ENCODE measurements around the gene BBIP1.

The BBIP1 gene

GRCh38 chr10:110918643-110919348, at the start of gene BBIP1:
BBIP1 (minus strand) TSS chr10:110919180; CDS start chr10:110918157, 1,023 bp downstream.
- peak; percentile 55 for DNase-seq (ENCODE audit: low read depth, low spot score)

- no peak for DNase-seq (ENCODE audit: low read depth, low spot score)
Observed at GRCh38 chr10:110967645-110968044, 48.7 kb upstream of the BBIP1 start.

GRCh38 chr10:110967009-110967630, 48.1 kb upstream of the BBIP1 start:
- DNase-seq (ENCODE audit: low read depth, low spot score), result no peak

GRCh38 chr10:110966146-110966545, 47.2 kb upstream of the BBIP1 start:
- DNase-seq (ENCODE audit: low read depth, low spot score), result no peak

- DNase-seq (ENCODE audit: low read depth, low spot score), result no peak
Observed at GRCh38 chr10:110965216-110965615, 46.2 kb upstream of the BBIP1 start.

GRCh38 chr10:110964681-110965080, 45.7 kb upstream of the BBIP1 start:
- DNase-seq (ENCODE audit: low read depth, low spot score), result no peak

- no peak for DNase-seq (ENCODE audit: low read depth, low spot score)
Observed at GRCh38 chr10:110963162-110963561, 44.2 kb upstream of the BBIP1 start.

- no peak for DNase-seq (ENCODE audit: low read depth, low spot score)
Observed at GRCh38 chr10:110962443-110962842, 43.5 kb upstream of the BBIP1 start.

- DNase-seq (ENCODE audit: low read depth, low spot score), result no peak
Observed at GRCh38 chr10:110960333-110960712, 41.3 kb upstream of the BBIP1 start.

GRCh38 chr10:110959379-110960332, 40.7 kb upstream of the BBIP1 start:
- no peak for DNase-seq (ENCODE audit: low read depth, low spot score)

GRCh38 chr10:110957606-110958005, 38.6 kb upstream of the BBIP1 start:
- no peak for DNase-seq (ENCODE audit: low read depth, low spot score)

GRCh38 chr10:110951381-110951780, 32.4 kb upstream of the BBIP1 start:
- DNase-seq (ENCODE audit: low read depth, low spot score), result no peak

GRCh38 chr10:110947061-110947595, 28.1 kb upstream of the BBIP1 start:
- DNase-seq (ENCODE audit: low read depth, low spot score), result no peak

GRCh38 chr10:110946496-110946895, 27.5 kb upstream of the BBIP1 start:
- no peak for DNase-seq (ENCODE audit: low read depth, low spot score)

GRCh38 chr10:110944792-110945396, 25.9 kb upstream of the BBIP1 start:
- DNase-seq (ENCODE audit: low read depth, low spot score), result no peak

- no peak for DNase-seq (ENCODE audit: low read depth, low spot score)
Observed at GRCh38 chr10:110939419-110939818, 20.4 kb upstream of the BBIP1 start.

- no peak for DNase-seq (ENCODE audit: low read depth, low spot score)
Observed at GRCh38 chr10:110936757-110937156, 17.8 kb upstream of the BBIP1 start.

GRCh38 chr10:110932505-110933180, 13.7 kb upstream of the BBIP1 start:
- DNase-seq (ENCODE audit: low read depth, low spot score), result no peak

GRCh38 chr10:110931769-110932381, 12.9 kb upstream of the BBIP1 start:
- no peak for DNase-seq (ENCODE audit: low read depth, low spot score)

GRCh38 chr10:110927461-110927860, 8.5 kb upstream of the BBIP1 start:
- no peak for DNase-seq (ENCODE audit: low read depth, low spot score)

All from activated naive CD8-positive, alpha-beta T cell treated with anti-CD3 and anti-CD28 coated beads, Interleukin-2, amount 50 U/mL, for 16 hours (primary cell).